GM18870 (cell line): ENCODE results near the gene PPP2R2C.

ENCODE experiments used
- ATAC-seq: cut with Tn5 transposase; IDR thresholded peaks from one replicate; pipeline ENCODE4 v1.9.1; 2021; ENCODE audit warnings: moderate library complexity; ENCODE audit not compliant: unreplicated experiment

The PPP2R2C gene

GRCh38 chr4:6469898-6470501 is 2.4 kb downstream of the PPP2R2C start:
- ATAC-seq = no peak

- ATAC-seq = no peak
Measured at GRCh38 chr4:6469144-6469543, 3.3 kb downstream of the PPP2R2C start.

- ATAC-seq = no peak
Measured at GRCh38 chr4:6468376-6468775, 4.0 kb downstream of the PPP2R2C start.

GRCh38 chr4:6467600-6467999 is 4.8 kb downstream of the PPP2R2C start:
- ATAC-seq = no peak

- ATAC-seq = no peak
Measured at GRCh38 chr4:6466756-6467381, 5.5 kb downstream of the PPP2R2C start.

- ATAC-seq = no peak
Measured at GRCh38 chr4:6465955-6466354, 6.5 kb downstream of the PPP2R2C start.

- no peak for ATAC-seq
Measured at GRCh38 chr4:6464842-6465588, 7.4 kb downstream of the PPP2R2C start.

- ATAC-seq = no peak
Measured at GRCh38 chr4:6463311-6464289, 8.8 kb downstream of the PPP2R2C start.

GRCh38 chr4:6461301-6462165 is 10.9 kb downstream of the PPP2R2C start:
- ATAC-seq = no peak

GRCh38 chr4:6460876-6461275 is 11.5 kb downstream of the PPP2R2C start:
- ATAC-seq = no peak

GRCh38 chr4:6458528-6458927 is 13.9 kb downstream of the PPP2R2C start:
- ATAC-seq = no peak

- no peak for ATAC-seq
Measured at GRCh38 chr4:6456450-6456849, 16.0 kb downstream of the PPP2R2C start.

- no peak for ATAC-seq
Measured at GRCh38 chr4:6454112-6454910, 18.1 kb downstream of the PPP2R2C start.

- ATAC-seq = no peak
Measured at GRCh38 chr4:6453688-6453990, 18.8 kb downstream of the PPP2R2C start.

- no peak for ATAC-seq
Measured at GRCh38 chr4:6452897-6453687, 19.3 kb downstream of the PPP2R2C start.

GRCh38 chr4:6452116-6452896 is 20.1 kb downstream of the PPP2R2C start:
- no peak for ATAC-seq

- no peak for ATAC-seq
Measured at GRCh38 chr4:6451309-6451708, 21.1 kb downstream of the PPP2R2C start.

- ATAC-seq = no peak
Measured at GRCh38 chr4:6450709-6451108, 21.7 kb downstream of the PPP2R2C start.
